GM21447 (cell line): ENCODE measurements around the gene OSM.
"Not testable (repeated sequence)": the region's sequence is repeated elsewhere in the genome, so short reads cannot be mapped to it uniquely, and the experiment has no call there.

Experiments
- ATAC-seq: cut with Tn5 transposase; IDR thresholded peaks from one replicate; pipeline ENCODE4 v1.9.1; 2021; ENCODE audit not compliant: unreplicated experiment

The OSM gene

DNA sequence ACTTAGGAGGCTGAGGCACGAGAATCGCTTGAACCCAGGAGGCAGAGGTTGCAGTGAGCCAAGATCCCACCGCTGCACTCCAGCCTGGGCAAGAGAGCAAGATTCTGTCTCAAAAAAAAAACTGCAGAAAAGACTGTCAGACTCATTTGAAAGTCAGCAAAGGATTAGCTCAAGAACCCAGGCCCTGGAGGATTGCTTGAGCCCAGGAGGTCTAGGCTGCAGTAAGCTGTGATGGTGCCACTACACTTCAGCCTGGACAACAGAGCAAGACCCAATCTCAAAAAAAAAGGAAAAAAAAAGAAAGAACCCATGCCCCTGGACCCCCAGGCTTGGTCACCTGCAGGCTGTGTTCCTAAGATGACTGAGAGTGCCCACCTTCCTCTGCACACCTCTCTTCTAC is 36.3 kb downstream of the OSM start:
- no peak for ATAC-seq

DNA sequence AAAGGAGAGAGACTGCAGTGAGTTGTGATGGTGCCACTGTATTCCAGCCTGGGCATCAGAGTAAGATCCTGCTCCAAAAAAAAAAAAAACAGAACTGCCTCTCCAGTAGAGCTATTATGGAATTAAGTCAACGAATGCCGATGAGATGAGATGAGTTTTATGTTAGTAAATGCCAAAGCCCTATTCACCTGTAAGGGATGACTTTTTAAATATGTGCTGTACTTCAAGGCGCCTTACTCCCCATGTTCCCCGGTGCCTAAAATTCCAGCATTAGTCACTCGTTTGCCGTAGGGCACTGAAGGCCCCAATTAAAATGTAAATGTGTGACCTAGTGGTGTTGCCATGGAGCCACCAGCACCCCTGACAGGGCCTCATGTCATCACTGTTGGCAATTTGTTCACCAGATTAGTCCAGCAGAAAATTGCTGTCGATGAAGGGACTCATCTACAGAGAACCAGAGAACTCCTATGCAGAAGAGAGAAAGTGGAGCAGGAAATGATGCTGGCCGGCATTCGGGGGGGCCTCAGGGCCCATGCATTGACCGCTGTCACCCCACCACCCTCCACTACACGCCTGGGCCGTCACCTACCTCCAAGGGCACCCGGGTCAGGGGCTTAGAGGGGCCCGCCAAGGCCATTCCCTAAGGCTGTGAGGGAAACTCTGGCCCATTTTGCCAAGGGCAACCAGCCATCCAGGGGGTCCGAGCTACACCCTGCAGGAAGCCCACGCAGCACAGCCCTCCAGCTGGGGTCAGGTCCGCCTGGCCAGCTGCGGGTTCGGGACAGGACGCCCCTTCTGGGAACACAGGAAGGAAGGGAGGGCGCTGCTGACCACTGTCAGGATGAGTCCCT is 37.9 kb downstream of the OSM start:
- ATAC-seq: no peak

DNA sequence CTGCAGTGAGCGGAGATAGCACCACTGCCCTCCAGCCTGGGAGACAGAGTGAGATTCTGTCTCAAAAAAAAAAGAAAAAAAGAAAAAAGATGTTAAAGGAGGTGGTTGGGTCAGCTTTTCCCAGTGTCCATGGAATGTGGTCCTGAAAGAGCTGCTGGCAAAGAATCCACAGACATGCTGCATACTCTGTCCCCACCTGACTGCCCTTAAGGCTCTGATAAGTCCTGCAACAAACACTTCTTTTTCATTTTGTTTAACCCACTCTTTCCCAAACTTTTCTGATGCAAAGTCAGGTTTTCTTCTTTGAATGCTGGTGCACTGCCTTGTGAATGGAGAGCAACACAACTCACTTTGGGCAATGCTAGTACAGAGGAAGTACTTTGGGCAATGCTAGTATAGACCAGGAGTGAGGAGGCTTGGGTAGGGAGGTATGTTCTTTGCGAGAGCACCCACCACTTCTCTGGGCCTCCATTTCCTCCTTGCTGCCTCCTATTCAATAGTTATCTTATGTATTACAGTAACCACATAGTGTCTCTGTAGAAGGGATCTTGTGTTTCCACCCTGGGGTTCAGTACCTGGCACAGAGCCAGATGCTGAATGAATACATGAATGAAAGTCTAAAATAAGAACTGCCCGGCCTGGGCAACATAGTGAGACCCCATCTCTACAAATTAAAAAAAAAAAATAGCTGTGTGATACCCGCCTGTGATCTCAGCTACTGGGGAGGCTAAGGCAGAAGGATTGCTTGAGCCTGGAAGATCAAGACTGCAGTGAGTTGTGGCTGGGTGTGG is 39.0 kb downstream of the OSM start:
- no peak for ATAC-seq

DNA sequence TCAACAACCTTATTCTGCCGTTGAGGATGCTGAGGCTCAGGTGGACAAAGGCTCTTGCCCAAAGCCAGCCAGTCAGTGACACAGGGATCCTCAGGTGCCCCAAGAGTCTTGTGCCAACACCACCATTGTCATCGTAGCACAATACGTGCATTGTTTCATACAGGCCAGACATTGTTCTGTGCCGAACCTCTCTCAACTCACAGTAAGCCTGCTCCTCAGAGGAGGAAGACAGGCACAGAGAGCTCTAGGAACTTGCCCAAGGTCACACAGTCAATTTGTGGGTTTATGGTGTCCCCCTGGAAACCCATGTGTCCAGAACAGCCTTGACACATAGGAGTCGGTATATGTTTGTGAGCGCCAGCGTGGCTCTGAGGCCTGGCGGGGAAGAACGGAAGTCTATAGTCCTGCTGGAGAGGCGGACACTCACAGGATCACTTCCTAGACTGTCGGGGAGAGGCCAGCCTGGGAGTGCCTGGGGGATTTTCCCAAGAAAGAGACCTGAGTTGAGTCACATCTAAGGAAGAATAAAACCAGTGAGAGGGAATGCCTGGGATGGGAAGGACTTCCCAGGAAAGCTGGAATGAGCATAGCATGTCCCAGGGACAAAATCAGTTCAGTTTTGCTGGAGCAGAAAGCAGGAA is 40.3 kb downstream of the OSM start:
- no peak for ATAC-seq

DNA sequence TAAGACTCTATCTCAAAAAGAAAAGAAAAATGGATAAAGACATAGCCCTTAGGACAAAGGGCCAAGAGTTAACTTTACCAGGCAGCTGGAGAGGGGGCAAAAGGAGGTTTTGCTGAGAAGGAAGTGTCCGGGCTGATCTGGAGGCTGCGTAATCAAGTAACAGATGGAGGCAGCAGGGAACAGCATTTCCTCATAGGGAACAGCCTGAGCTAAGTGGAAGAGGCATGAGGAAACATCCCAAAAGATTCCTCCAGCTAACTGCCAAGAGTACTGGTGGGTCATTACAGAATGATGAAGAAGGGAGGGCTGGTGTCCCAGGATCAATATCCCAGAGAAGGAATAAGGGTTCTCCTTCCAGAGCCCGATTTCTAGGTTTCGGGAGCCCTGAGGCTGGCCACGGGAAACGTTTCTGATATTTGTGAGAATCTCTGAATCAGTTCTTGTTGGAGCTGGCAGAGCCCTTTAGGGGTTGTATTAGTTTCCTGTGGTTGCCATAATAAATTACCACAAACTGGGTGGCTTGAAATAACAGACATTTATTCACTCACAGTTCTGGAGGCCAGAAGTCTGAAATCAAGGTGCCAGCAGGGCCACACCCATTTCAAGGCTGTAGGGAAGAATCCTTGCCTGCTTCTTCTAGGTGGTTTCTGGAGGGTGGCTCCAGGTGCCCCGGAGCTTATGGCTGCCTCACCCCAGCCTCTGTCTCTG is 41.3 kb downstream of the OSM start:
- ATAC-seq: no peak

DNA sequence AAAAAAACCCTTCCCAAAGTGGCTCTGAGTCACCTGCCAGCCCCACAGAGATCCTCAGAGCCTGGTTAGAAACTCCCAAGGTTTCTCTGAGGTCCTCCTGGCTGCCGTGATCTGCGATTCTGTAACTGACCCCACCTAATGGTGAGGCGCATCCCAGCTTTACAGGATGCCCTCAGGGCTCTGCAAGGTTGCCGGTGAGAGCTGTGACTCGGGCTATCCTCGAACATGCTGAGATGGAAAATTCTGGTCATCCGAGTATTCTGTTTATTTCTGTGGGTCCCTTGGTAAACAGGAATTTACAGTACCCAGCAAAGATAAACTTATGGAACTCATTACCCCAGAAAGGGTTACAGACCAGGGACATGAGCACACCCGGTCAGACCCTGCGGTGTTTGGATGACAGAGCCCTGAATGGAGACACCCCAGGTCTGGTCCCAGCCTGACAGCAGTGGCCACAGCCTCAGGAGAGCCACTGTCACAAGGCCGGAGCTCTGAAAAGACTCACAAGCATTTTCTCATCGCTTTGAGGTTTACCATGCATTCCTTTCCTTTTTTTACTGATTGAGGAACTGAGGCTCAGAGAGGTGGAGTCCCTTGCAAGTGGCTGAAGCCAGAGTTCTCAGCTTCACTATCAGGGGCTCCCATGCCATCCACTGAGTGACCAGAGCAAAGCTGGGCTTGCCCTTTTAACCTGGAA is 42.3 kb downstream of the OSM start:
- ATAC-seq: no peak

DNA sequence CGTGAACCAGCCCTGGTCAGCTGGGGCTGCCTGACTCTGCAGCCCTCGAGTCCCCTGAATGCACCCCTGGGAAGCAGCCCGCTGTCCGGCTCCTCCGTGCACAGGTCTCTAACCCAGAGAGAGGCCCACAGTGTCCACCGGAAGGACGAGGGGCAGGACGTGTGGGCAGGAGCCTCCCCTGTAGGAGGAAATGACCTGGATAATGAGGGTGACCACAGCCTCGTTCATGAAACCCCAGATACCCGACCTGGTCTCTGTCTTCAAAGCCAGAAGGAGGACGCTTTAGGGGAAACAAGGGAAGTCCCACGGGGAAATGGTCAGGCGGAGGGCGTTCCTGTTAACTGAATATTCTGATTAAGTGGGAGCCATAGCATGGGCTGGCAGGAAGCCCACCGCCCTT is 43.3 kb downstream of the OSM start:
- no peak for ATAC-seq

DNA sequence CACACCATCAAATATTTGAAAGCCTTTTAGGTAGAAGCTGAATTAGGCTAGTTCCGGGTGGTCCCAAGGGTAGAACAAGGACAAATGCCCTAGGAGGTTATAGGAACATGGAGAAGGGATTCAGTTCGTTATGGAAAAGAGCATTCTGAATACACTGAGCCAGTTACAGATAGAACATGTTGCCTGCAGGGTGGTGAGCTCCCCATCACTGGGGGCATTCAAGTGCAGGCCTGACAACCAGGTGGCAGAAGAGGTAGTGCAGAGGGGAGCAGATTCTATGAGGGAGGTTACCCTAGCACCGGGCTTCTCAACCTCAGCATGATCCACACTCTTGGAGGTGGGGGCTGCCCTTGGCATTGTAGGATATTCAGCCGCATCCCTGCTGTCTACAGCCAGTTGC is 44.3 kb downstream of the OSM start:
- ATAC-seq: no peak

DNA sequence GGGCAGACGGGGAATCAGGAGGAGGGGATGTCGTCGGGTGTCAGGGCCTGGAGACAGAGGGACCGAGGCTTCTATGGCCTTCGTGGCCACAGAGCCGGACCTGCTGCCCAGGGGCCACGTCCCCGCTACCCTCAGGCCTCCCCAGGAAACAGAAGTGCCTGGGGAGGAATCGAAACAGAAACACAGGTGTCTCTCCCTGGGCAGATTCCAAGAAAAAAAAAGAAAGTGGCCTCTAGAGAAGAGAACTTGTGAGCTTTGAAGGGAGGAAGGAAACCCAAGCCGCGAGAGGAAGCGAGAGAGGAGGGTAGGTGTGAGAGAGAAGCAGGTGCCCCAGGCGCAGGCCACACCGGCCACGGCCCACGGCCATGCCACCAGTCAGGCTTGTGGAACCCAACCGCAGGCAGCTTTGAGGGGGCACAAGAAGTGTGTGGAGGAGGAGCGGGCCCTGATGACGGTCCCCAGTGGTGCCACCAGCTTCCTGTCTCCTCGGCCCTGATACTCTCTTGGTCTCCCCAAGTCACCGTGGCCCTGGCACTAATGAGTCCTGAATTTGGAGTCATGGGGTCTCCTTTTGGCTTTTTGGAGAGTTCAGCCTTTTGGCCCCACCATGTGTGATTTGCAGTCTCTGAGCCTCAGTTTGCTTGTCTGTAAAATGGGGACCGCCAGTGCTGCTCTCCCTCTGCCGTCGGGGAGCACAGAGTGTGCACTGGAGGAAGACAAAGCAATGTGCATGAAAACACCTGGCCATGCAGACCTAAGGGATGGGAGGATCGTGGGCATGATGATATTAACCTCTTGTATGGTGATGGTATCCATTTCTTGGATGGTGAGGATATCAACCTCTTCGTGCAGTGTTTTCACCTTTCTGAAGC is 45.3 kb downstream of the OSM start:
- ATAC-seq: no peak

DNA sequence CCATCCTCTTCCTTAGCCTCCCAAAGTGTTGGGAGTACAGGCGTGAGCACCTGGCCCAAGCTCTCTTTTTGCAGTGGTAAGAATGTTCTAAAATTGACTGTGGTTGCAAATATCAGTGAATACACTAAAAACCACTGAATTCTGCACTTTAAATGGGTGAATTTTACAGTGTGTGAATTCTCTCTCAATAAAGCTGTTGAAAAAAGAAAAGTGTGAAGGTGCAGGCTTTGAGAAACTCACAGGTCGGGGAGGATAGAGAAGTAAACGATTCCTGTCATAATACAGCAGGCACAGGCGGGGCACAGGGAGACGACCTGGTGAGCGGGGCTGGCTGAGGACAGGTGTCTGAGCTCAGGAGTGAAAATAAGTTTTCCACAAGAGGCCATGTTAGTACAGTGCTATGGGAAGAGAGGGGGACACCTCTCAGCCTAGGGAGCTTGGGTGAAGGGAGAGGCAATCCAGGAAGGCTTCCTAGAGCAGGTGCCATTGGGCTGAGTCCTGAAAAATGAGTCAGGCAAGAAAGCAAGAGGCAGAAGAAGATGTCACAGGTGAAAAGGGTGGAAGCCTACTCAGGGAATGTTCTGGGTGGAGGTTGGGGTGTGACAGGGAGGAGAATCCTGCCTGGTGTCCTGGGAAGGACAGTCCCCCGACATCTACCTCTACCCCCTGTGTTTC is 46.2 kb downstream of the OSM start:
- ATAC-seq: no peak

DNA sequence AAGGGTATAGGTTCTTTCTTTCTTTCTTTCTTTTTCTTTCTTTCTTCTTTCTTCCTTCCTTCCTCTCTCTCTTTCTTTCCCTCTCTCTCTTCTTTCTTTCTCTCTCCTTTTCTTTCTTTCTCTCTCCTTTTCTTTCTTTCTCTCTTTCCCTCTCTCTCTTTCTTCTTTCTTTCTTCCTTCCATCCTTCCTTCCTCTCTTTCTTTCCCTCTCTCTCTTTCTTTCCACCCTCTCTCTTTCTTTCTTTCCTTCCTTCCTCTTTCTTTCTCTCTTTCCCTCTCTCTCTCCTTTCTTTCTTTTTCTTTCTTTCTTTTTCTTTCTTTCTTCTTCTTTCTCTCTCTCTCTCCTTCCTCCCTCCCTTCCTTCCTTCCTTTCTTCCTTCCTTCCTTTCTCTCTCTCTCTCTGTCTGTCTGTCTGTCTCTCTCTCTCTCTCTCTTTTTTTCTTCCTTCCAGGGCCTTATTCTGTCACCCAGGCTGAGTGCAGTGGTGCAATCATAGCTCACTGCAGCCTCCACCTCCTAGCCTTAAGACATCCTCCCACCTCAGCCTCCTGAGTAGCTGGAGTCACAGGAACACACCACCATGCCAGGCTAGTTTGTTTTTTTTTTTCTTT is 46.9 kb downstream of the OSM start:
- no peak for ATAC-seq

DNA sequence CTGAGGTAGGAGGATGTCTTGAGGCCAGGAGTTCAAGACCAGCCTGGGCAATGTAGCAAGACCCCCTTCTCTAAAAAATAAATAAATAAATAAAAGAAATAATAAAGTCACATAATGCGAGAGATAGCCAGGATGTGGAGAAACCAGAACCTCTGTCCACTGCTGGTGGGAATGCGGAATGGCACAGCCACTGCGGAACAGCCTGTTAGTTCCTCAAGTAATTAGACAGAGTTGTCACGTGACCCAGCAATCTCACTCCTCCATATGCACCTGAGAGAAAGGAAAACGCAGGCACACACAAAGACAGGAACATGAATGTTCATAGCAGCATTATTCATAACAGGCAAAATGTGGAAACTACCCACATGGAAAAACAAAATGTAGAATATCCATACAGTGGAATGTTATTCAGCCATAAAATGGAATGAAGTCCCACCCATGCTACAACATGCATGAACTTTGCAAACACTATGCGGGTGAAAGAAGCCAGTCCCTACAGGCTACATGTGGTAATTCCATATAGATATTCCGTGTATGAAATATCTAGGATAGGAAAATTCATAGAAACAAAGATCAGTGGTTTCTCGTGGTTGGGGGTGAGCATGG is 47.5 kb downstream of the OSM start:
- no peak for ATAC-seq

DNA sequence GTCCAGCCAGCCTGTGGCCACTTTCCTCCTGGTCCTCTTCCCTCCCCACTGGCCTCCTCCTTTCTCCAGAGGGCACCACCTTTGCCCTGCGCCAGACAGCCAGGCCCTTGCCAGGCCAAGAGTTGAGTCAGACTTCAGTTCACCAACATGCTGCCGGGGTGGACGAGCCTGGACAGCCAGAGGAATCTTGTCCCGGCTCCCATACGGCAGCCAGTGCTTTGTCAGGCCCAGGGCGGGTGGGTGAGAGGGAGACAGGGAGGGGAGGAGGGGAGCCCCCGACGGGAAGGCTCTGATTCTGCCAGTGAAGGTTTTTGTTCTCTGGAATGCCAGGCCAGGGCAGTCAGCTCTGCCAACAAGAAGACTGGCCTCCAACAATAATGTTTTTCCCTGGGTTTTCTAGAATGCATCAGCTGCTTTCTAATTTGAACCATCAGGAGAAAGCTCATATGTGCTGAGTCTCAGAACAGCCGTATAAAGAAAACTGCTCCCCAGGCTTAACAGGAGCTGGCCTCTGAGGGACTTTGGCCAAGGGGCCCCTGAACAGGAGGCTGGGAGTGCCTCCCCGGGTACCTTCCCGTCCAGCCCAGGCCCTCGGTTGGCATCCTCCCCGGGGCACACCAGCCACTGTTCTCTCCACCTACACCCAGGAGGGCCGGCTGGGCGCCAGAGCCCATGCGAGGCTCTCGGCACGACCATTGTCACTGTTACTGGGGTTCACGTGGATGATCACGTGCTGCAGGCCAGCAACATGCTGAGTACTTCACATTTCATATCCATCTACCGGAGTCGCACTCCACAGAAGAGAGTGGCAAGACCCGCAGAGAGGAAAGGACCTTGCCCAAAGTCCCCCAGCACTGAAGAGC is 48.7 kb downstream of the OSM start:
- no peak for ATAC-seq

DNA sequence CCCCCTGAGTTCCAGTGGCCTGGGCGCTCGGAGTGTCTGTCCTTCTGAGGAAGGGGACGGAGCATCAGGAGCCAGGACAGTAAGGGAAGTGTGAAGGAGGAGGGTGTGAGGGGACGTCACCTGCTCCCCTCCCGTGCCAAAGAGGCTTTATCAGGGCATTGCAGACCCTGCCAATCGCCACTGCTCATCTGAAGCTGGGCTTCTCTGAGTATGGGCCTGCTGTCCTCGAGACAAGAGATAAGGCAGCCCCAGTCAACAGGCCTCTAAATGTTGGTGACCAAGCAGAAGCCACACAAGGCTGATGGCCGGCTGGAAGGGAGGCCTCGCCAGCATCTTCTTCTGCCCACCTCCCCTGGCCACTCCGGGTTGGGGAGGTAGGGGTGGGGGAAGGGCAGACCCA is 49.9 kb downstream of the OSM start:
- no peak for ATAC-seq

DNA sequence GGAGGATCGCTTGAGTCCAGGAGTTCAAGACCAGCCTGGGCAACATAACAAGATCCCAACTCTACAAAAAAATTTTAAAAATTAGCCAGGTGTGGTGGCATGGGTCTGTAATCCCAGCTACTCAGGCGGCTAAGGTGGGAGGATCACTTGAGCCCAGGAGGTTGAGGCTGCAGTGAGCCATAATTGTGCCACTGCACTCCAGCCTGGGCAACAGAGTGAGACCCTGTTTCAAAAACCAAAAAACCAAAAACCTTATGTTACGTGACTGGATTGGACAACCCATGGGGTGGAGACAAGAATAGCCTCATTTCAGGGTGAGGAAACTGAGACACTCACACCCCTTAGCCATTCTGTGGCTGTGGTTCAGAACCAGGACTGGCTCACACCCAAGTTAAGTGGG is 50.4 kb downstream of the OSM start:
- not testable (repeated sequence) for ATAC-seq

DNA sequence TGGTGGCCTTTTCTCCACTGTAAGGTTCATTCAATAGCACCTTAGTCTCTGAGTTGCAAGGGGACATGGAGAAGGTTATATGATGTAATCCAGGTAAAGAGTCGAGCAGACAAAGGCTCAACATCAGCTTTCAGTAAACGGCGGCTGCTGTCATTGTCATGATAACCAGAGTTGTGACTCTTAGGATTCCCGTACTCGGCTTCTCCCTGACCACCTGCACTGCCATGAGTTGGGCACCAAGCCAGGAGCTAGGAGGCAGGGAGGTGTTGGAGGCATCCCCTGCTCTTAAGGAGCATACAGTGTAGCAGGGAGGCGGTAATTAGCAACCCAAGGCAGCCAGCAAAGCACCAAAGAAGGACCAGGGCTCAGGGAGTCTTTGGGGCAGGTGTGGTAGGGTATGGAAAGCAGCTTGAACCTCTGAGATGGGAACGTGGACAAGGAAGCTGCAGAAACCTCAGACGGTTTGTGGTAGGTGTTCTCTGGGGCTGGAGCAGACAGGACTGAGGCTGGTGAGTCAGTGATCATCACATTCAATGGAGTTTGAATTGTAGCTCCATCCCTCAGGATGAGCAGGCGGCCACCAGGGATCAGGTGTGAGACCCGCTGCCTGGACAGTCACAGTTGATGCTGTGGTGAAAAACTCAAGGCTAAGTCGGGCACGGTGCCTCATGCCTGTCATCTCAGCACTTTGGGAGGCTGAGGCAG is 51.8 kb downstream of the OSM start:
- ATAC-seq: no peak

DNA sequence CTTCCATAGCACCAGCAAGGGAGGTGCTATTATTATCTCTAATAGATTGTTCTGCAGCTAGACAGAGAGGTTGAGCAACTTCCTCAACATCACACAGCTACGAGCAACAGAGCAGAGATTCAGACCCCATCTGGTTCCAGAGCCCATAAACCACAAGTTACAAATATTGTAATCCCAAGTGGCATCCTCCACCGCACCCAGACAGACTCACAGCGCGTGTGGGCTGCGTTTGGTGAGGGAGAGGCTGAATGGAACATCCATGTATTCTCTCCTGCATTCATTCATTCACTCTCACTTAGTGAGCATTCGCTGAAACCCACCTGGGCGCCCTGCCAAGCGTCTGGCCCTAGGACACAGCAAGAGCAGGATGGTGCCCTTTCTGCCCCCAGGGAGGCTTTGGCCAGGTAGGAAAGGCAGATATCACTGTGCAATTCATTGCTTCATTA is 53.6 kb downstream of the OSM start:
- no peak for ATAC-seq
